SKM-1 treated with dmso at 0.1 percent for 144 hours (cell line): ENCODE results near the gene FAM3B.

Experiments
- DNase-seq: peaks from one replicate; lab custom pipeline; 2025; ENCODE audit not compliant: unreplicated experiment; lab: John Stamatoyannopoulos, UW

The FAM3B gene

GRCh38 chr21:41318218-41318617, 1.6 kb downstream of the FAM3B start:
- DNase-seq = no peak

- no peak for DNase-seq
Measured at GRCh38 chr21:41319273-41319672, 2.7 kb downstream of the FAM3B start.

- no peak for DNase-seq
Measured at GRCh38 chr21:41321211-41321907, 4.8 kb downstream of the FAM3B start.

DNA sequence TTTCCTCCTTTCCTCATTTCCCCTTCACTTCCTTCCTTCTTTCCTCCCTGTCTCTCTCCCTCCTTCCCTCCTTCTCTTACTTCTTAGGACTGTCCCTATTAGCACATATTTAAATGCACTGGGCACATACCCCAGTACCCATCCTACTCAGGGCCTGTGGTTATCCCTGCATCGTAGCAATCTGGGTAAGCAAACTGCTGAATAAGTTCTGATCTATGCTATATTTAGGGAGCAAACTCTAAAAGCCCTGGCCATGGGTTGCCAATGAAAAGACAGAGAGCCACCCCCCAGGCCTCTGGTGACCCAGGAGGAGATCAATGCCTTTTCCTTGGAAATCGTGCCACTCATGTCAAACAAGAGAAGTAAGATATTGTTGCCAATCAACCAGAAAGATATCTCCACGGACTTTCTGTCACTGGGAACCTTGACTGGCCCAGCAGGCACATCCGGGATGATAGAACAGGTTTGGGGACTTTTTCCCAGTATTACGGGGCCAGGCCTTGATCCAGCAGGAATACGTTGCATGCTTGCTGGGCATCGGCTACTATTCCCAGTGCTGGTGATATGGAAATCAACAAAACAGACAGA, 5.4 kb downstream of the FAM3B start:
- no peak for DNase-seq

GRCh38 chr21:41322496-41323382, 6.1 kb downstream of the FAM3B start:
- no peak for DNase-seq

DNA sequence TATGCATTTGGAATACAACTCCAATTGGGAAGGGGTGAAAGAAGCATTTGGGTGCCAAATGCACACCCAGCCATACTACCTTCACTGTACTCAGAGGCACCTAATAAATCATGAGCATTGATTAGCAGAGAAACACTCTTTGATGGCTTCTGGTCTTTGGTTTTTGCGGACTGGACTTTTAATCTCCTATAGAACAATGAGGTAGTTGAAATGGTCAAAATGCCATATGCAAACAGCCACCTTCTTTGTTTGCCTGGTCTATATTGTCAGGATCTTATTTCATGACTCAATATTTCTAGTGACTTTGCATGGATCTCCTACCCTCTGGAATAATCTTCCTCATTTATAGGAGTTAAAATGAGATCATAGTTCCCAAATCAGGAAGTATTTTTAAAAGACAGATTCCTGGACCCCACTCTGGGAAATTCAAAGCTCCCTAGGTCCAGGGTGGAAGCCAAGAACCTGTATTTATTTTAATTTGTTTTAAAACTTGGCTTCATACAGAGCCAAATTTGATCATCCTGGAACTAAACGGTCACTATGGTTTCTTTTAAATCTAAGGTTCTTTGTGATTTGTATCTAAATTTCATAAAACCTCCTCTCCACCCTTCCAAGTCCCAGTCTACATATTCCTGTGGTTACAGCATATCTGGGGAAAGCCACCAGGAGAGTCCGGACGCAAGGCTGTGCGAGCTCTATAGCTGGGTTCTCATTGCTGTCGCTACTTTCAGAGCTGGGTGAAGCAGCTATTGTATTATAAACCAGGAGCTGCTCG, 8.7 kb downstream of the FAM3B start:
- DNase-seq = no peak

- no peak for DNase-seq
Measured at GRCh38 chr21:41326414-41327080, 9.9 kb downstream of the FAM3B start.

DNA sequence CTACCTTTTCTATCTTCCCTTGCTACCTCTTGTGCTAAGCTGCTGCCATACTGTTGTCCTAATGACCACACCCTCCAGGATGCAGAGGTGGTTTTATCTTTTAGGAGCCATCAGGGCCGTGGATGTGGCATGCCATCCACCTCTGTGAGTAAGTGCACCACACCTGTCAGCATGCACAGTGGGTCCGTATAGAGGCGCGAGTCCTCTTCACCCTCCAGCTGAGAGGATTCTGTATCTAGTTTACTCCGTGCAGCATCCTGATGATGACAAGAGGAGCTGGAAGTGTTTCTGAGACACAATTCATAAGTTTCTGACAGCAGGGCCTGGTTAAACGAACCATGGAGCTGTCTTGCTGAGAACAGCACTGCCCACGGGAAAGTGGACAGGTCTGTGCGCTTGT, 11.2 kb downstream of the FAM3B start:
- no peak for DNase-seq

DNA sequence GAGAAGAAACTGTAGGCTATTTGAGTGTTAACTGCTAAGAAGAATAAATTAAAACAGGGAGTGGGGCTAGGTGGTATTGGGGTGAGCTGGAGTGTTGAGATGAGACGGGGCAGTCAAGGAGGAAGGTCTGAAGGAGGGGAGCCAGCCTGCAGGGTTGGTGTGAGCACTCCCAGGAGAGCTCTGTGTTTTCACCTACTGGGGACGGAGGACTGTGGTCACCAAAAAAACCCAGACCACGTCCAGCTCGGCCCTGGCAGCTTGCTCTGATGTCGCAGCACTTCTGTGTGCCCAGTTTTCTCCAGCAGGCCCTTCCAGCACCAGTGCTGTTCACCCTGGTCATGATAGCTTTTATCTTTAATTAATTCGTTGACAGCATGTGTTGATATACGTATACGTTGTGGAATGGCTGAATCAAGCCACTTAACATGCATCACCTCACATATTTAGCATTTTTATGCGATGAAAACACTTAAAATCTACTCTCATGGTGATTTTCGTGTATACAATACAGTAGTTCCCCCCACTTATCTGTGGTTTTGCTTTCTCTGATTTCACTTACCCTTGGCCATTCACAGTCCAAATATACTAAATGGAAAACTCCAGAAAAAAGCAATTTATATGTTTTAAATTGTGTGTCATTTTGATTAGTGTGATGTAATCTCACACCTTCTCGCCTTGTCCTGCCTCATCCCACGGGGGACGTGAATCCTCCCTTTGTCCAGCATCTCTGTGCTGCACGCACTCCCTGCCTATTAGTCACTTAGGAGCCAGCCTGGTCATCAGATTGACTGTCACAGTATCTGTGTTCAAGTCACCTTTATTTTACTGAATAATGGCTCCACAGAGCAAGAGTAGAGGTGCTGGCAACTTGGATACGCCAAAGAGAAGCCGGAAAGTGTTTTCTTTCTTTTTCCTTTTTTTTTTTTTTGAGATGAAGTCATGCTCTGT, 12.3 kb downstream of the FAM3B start:
- no peak for DNase-seq

DNA sequence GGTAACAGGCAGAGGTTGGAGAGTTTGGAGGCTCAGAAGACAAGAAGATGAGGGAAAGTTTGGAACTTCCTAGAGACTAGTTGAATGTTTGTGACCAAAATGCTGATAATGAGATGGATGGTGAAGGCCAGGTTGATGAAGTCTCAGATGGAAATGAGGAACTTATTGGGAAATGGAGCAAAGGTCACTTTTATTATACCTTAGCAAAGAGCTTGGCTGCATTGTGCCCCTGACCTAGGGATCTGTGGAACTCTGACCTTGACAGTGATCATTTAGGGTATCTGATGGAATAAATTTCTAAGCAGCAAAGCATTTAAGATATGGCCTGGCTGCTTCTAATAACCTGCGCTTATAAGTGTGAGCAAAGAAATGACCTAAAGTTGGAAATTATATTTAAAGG, 17.2 kb downstream of the FAM3B start:
- DNase-seq = no peak

GRCh38 chr21:41337515-41337914, 20.9 kb downstream of the FAM3B start:
- DNase-seq = no peak

DNA sequence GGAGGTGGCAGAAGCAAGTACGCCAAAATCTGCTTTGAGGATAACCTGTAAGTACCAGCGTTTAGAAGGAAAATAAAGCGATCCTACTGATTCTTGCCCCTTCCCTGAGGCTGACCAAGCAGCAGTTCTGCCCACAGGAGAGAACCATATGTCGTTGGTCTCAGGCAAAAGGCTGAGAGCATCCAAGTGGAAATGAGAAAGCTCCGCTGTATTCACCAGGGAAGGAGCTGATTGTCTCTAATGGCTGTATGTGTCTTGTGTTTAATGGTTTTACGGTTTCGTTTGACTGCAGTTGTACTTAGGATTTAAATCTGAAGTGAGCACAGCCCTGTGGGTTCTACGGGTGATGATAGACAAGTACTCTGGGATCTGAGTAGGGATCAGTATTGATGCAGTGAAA, 21.9 kb downstream of the FAM3B start:
- DNase-seq = no peak

GRCh38 chr21:41342035-41342434, 25.4 kb downstream of the FAM3B start:
- no peak for DNase-seq

DNA sequence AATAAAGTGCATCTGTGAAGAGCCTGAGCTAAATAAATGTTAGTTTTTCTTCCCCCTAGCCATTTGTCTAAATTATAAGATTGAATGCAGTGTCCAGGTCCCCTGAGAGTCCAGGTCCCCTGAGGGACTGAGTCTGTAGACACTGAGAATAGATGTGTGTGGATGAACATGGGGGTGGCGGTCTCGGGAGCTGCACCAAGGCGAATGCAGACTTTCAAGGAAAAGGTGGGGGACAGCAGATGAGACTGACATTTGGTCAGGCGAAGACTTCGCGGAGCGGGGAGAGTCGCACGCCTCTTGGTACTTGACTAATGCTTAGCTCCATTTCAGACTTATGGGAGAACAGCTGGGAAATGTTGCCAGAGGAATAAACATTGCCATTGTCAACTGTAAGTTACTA, 27.5 kb downstream of the FAM3B start:
- DNase-seq = no peak

GRCh38 chr21:41345356-41345755, 28.8 kb downstream of the FAM3B start:
- no peak for DNase-seq

- DNase-seq = no peak
Measured at GRCh38 chr21:41345934-41346685, 29.5 kb downstream of the FAM3B start.

DNA sequence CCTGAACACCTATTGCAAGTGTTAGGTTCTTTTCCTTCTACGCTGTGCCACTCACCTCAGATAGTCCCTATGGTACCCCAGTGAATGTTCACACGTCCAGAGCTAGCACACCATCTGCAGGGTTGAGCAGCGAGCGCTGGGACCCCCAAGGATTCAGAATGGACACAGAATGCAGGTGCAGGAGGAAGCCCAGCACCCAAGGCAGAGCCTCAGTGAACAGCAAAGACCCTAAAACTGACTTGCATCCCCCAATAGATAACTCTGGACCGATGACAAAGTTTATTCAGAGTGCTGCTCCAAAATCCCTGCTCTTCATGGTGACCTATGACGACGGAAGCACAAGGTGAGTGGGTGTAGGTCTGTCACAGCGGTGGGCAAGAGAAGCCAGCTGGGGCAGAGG, 30.2 kb downstream of the FAM3B start:
- DNase-seq = no peak

GRCh38 chr21:41348434-41348833, 31.8 kb downstream of the FAM3B start:
- no peak for DNase-seq

DNA sequence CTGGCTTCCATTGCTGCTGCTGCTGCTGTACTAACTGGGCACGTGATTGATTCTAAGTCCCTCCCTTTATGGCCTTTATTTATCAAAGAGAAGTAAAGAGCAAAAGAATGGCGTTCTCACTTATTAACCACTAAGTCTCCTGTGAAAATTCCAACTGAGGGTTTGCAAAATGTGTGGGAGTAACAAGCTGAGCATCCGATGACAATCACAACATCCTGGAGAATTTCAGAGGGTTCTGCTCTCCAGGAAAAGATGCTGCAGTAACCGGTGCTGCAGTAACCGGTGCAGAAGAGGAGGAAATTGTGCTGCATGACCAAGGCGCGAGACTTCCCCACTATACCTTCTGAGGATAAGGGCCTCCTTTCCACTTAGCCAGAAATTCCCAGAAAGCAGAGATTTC, 32.5 kb downstream of the FAM3B start:
- no peak for DNase-seq
